Measurements from ENCODE around the gene CHTOP. TPM values are rescaled to one million over a fixed set of nuclear protein-coding genes. Genes with fewer than 3 reads are reported as not detected.
A peak's percentile ranks its signal among the peaks of the same experiment; 100 is the strongest.

The CHTOP gene
- total and polyA plus RNA-seq, 2 of the 13 experiments (the other 11 are each of a cell fraction or from before 2014, with no cell fraction given) = 38.0 to 51.9 TPM

DNA sequence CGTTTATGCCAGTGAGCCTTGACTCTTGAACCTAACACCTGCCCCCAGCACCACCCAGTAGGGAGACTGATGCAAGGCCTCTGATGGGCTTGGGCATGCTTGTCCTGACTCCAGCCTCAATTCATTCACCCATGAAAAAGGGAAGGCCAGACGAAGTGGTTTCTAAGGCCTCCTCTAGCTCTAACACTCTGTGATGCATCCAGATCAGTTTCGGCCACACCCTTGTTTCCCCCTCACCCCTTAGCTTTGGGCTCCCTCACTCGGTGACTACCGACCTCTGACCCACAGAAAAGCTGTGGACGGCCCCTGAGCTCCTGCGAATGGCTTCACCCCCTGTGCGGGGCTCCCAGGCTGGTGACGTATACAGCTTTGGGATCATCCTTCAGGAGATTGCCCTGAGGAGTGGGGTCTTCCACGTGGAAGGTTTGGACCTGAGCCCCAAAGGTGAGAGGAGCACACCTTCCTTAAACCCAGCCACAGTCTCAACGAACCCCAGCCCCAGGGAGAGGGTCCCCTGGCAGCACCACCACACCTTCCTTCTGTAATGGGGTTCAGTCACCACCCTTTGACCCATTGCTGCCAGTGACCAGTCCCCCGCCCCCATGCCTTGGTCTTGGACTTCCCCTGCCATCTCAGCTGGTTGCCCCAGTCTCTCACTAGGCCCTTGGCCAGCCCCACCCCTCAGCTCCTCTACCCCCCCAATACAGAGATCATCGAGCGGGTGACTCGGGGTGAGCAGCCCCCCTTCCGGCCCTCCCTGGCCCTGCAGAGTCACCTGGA, 53.7 kb downstream of the CHTOP start:
- no peak for FAIRE-seq
- H3K27ac ChIP-seq (ENCODE audit: extremely low read length, insufficient read depth, low read length) = no peak overlapping the region
- no peak overlapping the region for H3K4me2 ChIP-seq (ENCODE audit: low read depth, low read length)
- H3K36me3 ChIP-seq (replicated peaks in 1 of 2; ENCODE audit: control insufficient read depth in 1 of 2, insufficient read depth in 2 of 2, low read length in 2 of 2) = no peaks in the 10 kb centered on the region
- H3K4me3 ChIP-seq (replicated peaks in 1 of 3; ENCODE audit: insufficient read depth in 1 of 3, low read depth in 2 of 3, low read length in 3 of 3) = no peak overlapping the region
- no peak for ATAC-seq
- H3K9ac ChIP-seq (ENCODE audit: insufficient read depth, low read depth, low read length) = no peak overlapping the region
- DNase-seq (ENCODE audit: low spot score) = no peak
- H3K9me3 ChIP-seq (ENCODE audit: low read length) = no peaks in the 10 kb centered on the region
- in situ Hi-C loops (cut with HindIII; ENCODE audit: extremely low pct_ligation_motif_present, low pct_unique_long_range_greater_than_20kb) = loop anchor here (10.0 kb wide), 1 partner anchor 297 kb away; the partner anchor contains the start of gene RAB13
- 30% methylated on average over 15 of the region's 16 CpGs for WGBS (ENCODE audit: low lambda C conversion rate)
- no TSS peak for BruUV-seq (replicated peaks)
- ChIA-PET CTCF (ENCODE audit: low intra/inter-chr PET ratio, low total read pairs) (no interaction called here), POLR2A (no interaction called here)
- H3K27me3 ChIP-seq (ENCODE audit: control insufficient read depth in 1 of 2, insufficient read depth in 2 of 2, low read length in 2 of 2) = peaks cover 10 to 65% of the 10 kb centered on the region in 2 experiments; a peak in 4 of 5 replicates
- no peak overlapping the region for H2AFZ ChIP-seq (ENCODE audit: low read length)
- intact Hi-C loops (cut with micrococcal nuclease; ENCODE audit: unreplicated experiment) = no loop called here
- peak; percentile 28; the same call in 1 of the 2 replicates for TF ChIP-seq HNF4A (CRISPR knock-in tag; IDR thresholded peaks at IDR 0.05)
- TF ChIP-seq, protein P1, sequence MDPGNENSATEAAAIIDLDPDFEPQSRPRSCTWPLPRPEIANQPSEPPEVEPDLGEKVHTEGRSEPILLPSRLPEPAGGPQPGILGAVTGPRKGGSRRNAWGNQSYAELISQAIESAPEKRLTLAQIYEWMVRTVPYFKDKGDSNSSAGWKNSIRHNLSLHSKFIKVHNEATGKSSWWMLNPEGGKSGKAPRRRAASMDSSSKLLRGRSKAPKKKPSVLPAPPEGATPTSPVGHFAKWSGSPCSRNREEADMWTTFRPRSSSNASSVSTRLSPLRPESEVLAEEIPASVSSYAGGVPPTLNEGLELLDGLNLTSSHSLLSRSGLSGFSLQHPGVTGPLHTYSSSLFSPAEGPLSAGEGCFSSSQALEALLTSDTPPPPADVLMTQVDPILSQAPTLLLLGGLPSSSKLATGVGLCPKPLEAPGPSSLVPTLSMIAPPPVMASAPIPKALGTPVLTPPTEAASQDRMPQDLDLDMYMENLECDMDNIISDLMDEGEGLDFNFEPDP (CRISPR knock-in tag; conservative IDR thresholded peaks at IDR 0.05) = no peak
- H3K4me1 ChIP-seq (ENCODE audit: insufficient read depth, low read length) = peaks cover 16% of the 10 kb centered on the region; the same call in 1 of the 2 replicates
- no peaks in the 10 kb centered on the region for H3K79me2 ChIP-seq (ENCODE audit: insufficient read depth, low read length)
- no peaks in the 10 kb centered on the region for H4K20me1 ChIP-seq (ENCODE audit: insufficient read depth, low read length)

DNA sequence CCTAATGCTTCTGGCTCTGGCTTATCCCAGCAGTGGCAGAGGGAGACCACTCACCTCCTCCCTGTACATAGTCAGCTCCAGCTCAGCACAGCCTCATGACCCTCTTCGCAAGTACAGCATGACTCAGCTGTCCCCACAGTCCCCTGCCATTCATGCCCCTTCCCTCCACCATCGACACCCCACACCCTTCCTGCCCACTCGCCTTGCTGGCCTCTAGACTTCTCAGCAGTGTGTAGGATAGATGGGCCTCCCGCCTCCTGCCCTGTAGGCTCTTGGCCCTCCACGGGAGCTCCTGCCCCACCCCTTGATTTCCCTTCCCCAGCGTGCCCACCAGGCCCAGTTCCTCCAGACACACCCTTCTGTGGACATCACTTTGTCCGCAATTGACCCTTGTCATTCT, 54.4 kb downstream of the CHTOP start:
- Histone ChIP-seq H3K27me3 (ENCODE audit: control insufficient read depth in 1 of 2, insufficient read depth in 2 of 2, low read length in 2 of 2) (peaks cover 8 to 58% of the 10 kb centered on the region in 2 experiments; a peak in 4 of 5 replicates), H3K9ac (ENCODE audit: insufficient read depth, low read depth, low read length) (no peak overlapping the region), H2AFZ (ENCODE audit: low read length) (no peak overlapping the region), H3K4me3 (replicated peaks in 1 of 3; ENCODE audit: insufficient read depth in 1 of 3, low read depth in 2 of 3, low read length in 3 of 3) (no peak overlapping the region), H3K27ac (ENCODE audit: extremely low read length, insufficient read depth, low read length) (no peak overlapping the region), H3K4me2 (ENCODE audit: low read depth, low read length) (no peak overlapping the region), H3K9me3 (ENCODE audit: low read length) (no peaks in the 10 kb centered on the region), H3K36me3 (replicated peaks in 1 of 2; ENCODE audit: control insufficient read depth in 1 of 2, insufficient read depth in 2 of 2, low read length in 2 of 2) (no peaks in the 10 kb centered on the region), H4K20me1 (ENCODE audit: insufficient read depth, low read length) (no peaks in the 10 kb centered on the region), H3K79me2 (ENCODE audit: insufficient read depth, low read length) (no peaks in the 10 kb centered on the region), H3K4me1 (ENCODE audit: insufficient read depth, low read length) (peaks cover 16% of the 10 kb centered on the region; the same call in 1 of the 2 replicates)
- DNase-seq (ENCODE audit: low spot score) (no peak), ATAC-seq (no peak), FAIRE-seq (no peak)
- ChIA-PET POLR2A (interaction anchor here (0.5 kb wide), 1 partner anchor 920 kb away, joined by 5 read pairs; no protein-coding TSS in a partner anchor), CTCF (ENCODE audit: low intra/inter-chr PET ratio, low total read pairs) (no interaction called here)
- intact Hi-C loops (cut with micrococcal nuclease; ENCODE audit: unreplicated experiment) (no loop called here), in situ Hi-C loops (cut with HindIII; ENCODE audit: extremely low pct_ligation_motif_present, low pct_unique_long_range_greater_than_20kb) (loop anchor here (10.0 kb wide), 1 partner anchor 297 kb away; the partner anchor contains the start of gene RAB13)
- TF ChIP-seq, protein P2, sequence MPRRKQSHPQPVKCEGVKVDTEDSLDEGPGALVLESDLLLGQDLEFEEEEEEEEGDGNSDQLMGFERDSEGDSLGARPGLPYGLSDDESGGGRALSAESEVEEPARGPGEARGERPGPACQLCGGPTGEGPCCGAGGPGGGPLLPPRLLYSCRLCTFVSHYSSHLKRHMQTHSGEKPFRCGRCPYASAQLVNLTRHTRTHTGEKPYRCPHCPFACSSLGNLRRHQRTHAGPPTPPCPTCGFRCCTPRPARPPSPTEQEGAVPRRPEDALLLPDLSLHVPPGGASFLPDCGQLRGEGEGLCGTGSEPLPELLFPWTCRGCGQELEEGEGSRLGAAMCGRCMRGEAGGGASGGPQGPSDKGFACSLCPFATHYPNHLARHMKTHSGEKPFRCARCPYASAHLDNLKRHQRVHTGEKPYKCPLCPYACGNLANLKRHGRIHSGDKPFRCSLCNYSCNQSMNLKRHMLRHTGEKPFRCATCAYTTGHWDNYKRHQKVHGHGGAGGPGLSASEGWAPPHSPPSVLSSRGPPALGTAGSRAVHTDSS (CRISPR knock-in tag; conservative IDR thresholded peaks at IDR 0.05) = no peak
- TF ChIP-seq NR3C1 (CRISPR knock-in tag; IDR thresholded peaks at IDR 0.05) (no peak), MBD4 (IDR thresholded peaks at IDR 0.05; ENCODE audit: borderline replicate concordance, low read length) (no peak)
- TF ChIP-seq, protein P3, sequence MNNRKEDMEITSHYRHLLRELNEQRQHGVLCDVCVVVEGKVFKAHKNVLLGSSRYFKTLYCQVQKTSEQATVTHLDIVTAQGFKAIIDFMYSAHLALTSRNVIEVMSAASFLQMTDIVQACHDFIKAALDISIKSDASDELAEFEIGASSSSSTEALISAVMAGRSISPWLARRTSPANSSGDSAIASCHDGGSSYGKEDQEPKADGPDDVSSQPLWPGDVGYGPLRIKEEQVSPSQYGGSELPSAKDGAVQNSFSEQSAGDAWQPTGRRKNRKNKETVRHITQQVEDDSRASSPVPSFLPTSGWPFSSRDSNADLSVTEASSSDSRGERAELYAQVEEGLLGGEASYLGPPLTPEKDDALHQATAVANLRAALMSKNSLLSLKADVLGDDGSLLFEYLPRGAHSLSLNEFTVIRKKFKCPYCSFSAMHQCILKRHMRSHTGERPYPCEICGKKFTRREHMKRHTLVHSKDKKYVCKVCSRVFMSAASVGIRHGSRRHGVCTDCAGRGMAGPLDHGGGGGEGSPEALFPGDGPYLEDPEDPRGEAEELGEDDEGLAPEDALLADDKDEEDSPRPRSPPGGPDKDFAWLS (CRISPR knock-in tag; IDR thresholded peaks at IDR 0.05; ENCODE audit: borderline replicate concordance) = no peak
- 50% methylated on average over 7 of the region's 7 CpGs for WGBS (ENCODE audit: low lambda C conversion rate)
- BruUV-seq (replicated peaks) = no TSS peak

All from HepG2 (cell line).